ENCODE measurements around the gene RXFP3. TPM values are rescaled to one million over a fixed set of nuclear protein-coding genes. Genes with fewer than 3 reads are reported as not detected.
"Not testable (repeated sequence)": the region's sequence is repeated elsewhere in the genome, so short reads cannot be mapped to it uniquely, and the experiment has no call there.

Gene RXFP3
- not detected in 2 replicates for total RNA-seq (2014; rRNA removed; shearing (Covaris generic); ENCODE audit: low replicate concordance)

GRCh38 chr5:33936381-33937016 lies at the start of gene RXFP3:
RXFP3 (plus strand) TSS chr5:33936386; CDS start chr5:33936741, 355 bp downstream.
- no peaks in the 10 kb centered on the region for H3K36me3 ChIP-seq
- H3K9me3 ChIP-seq = no peaks in the 10 kb centered on the region
- H3K27me3 ChIP-seq = peaks cover 57% of the 10 kb centered on the region
- H3K4me3 ChIP-seq = no peak within 1 kb of the TSS
- DNase-seq = peak; percentile 3

GRCh38 chr5:33887268-33887667 lies 48.9 kb upstream of the RXFP3 start:
- H3K9me3 ChIP-seq = no peaks in the 10 kb centered on the region
- no peak overlapping the region for H3K4me3 ChIP-seq

GRCh38 chr5:33888587-33888986 lies 47.6 kb upstream of the RXFP3 start:
- H3K27me3 ChIP-seq = 0 out of 2 replicates have a peak, but pooled peaks cover 2% of the 10 kb centered on the region
- no peak overlapping the region for H3K4me3 ChIP-seq
- no peak for DNase-seq

More at GRCh38 chr5:33887268-33887667, 48.9 kb upstream of the RXFP3 start:
- Histone ChIP-seq H3K27me3 (0 out of 2 replicates have a peak, but pooled peaks cover 2% of the 10 kb centered on the region), H3K36me3 (no peaks in the 10 kb centered on the region)
- DNase-seq = no peak

GRCh38 chr5:33890131-33891032 lies 45.8 kb upstream of the RXFP3 start:
- H3K27me3 ChIP-seq = 0 out of 2 replicates have a peak, but pooled peaks cover 2% of the 10 kb centered on the region
- no peaks in the 10 kb centered on the region for H3K9me3 ChIP-seq
- H3K4me3 ChIP-seq = peak overlapping the region; percentile 49
- DNase-seq = no peak
- no peaks in the 10 kb centered on the region; the same call in 1 of the 2 replicates for H3K36me3 ChIP-seq

More at GRCh38 chr5:33888587-33888986, 47.6 kb upstream of the RXFP3 start:
- Histone ChIP-seq H3K36me3 (no peaks in the 10 kb centered on the region), H3K9me3 (no peaks in the 10 kb centered on the region)

- Histone ChIP-seq H3K36me3 (no peaks in the 10 kb centered on the region; the same call in 1 of the 2 replicates), H3K4me3 (peak overlapping the region; percentile 49), H3K27me3 (0 out of 2 replicates have a peak, but pooled peaks cover 2% of the 10 kb centered on the region), H3K9me3 (no peaks in the 10 kb centered on the region)
- no peak for DNase-seq
Measured at GRCh38 chr5:33891446-33891787, 44.8 kb upstream of the RXFP3 start.

GRCh38 chr5:33891788-33892619 lies 44.2 kb upstream of the RXFP3 start, which contains the start of gene ADAMTS12:
ADAMTS12 (minus strand) TSS chr5:33891990; CDS start chr5:33891856, 134 bp downstream.
- DNase-seq = peak; percentile 77
- Histone ChIP-seq H3K27me3 (0 out of 2 replicates have a peak, but pooled peaks cover 2% of the 10 kb centered on the region), H3K4me3 (peak within 1 kb of the TSS; percentile 49), H3K36me3 (no peaks in the 10 kb centered on the region; the same call in 1 of the 2 replicates), H3K9me3 (no peaks in the 10 kb centered on the region)

- Histone ChIP-seq H3K36me3 (no peaks in the 10 kb centered on the region; the same call in 1 of the 2 replicates), H3K4me3 (no peak overlapping the region; the same call in 1 of the 2 replicates), H3K9me3 (no peaks in the 10 kb centered on the region), H3K27me3 (0 out of 2 replicates have a peak, but pooled peaks cover 2% of the 10 kb centered on the region)
- peak; percentile 84 for DNase-seq
Measured at GRCh38 chr5:33892620-33893137, 43.5 kb upstream of the RXFP3 start.

GRCh38 chr5:33894566-33894965 lies 41.6 kb upstream of the RXFP3 start:
- H3K4me3 ChIP-seq = no peak overlapping the region
- no peaks in the 10 kb centered on the region for H3K27me3 ChIP-seq
- no peak for DNase-seq
- H3K9me3 ChIP-seq = no peaks in the 10 kb centered on the region
- H3K36me3 ChIP-seq = no peaks in the 10 kb centered on the region; the same call in 1 of the 2 replicates

GRCh38 chr5:33901156-33901555 lies 35.0 kb upstream of the RXFP3 start:
- no peak overlapping the region for H3K4me3 ChIP-seq
- no peaks in the 10 kb centered on the region for H3K36me3 ChIP-seq
- H3K9me3 ChIP-seq = peaks cover 8% of the 10 kb centered on the region
- no peak for DNase-seq
- H3K27me3 ChIP-seq = no peaks in the 10 kb centered on the region

- no peak for DNase-seq
Measured at GRCh38 chr5:33903118-33903517, 33.1 kb upstream of the RXFP3 start.

GRCh38 chr5:33905381-33905780 lies 30.8 kb upstream of the RXFP3 start:
- no peak for DNase-seq
- Histone ChIP-seq H3K4me3 (no peak overlapping the region), H3K9me3 (peaks cover 22% of the 10 kb centered on the region), H3K27me3 (0 out of 2 replicates have a peak, but pooled peaks cover 3% of the 10 kb centered on the region), H3K36me3 (no peaks in the 10 kb centered on the region)

More at GRCh38 chr5:33903118-33903517, 33.1 kb upstream of the RXFP3 start:
- Histone ChIP-seq H3K27me3 (0 out of 2 replicates have a peak, but pooled peaks cover 3% of the 10 kb centered on the region), H3K36me3 (no peaks in the 10 kb centered on the region), H3K4me3 (no peak overlapping the region), H3K9me3 (peaks cover 22% of the 10 kb centered on the region)

GRCh38 chr5:33906248-33906647 lies 29.9 kb upstream of the RXFP3 start:
- H3K9me3 ChIP-seq = peaks cover 22% of the 10 kb centered on the region
- not testable (repeated sequence) for DNase-seq

GRCh38 chr5:33914844-33915243 lies 21.3 kb upstream of the RXFP3 start:
- not testable (repeated sequence) for H3K27me3 ChIP-seq, H3K4me3 ChIP-seq, H3K36me3 ChIP-seq, DNase-seq, H3K9me3 ChIP-seq

More at GRCh38 chr5:33906248-33906647, 29.9 kb upstream of the RXFP3 start:
- not testable (repeated sequence) for H3K36me3 ChIP-seq, H3K4me3 ChIP-seq, H3K27me3 ChIP-seq

- H3K36me3 ChIP-seq = no peaks in the 10 kb centered on the region
- no peak for DNase-seq
- 0 out of 2 replicates have a peak, but pooled peaks cover 3% of the 10 kb centered on the region for H3K9me3 ChIP-seq
- H3K4me3 ChIP-seq = no peak overlapping the region
- peaks cover 2% of the 10 kb centered on the region; the same call in 1 of the 2 replicates for H3K27me3 ChIP-seq
Measured at GRCh38 chr5:33921002-33921401, 15.2 kb upstream of the RXFP3 start.

GRCh38 chr5:33925278-33925677 lies 10.9 kb upstream of the RXFP3 start:
- Histone ChIP-seq H3K27me3 (peaks cover 2% of the 10 kb centered on the region; the same call in 1 of the 2 replicates), H3K36me3 (no peaks in the 10 kb centered on the region), H3K9me3 (no peaks in the 10 kb centered on the region), H3K4me3 (no peak overlapping the region)
- no peak for DNase-seq

- H3K36me3 ChIP-seq = no peaks in the 10 kb centered on the region
- H3K27me3 ChIP-seq = no peaks in the 10 kb centered on the region
- no peak for DNase-seq
- H3K4me3 ChIP-seq = no peak overlapping the region
- H3K9me3 ChIP-seq = no peaks in the 10 kb centered on the region
Measured at GRCh38 chr5:33927685-33928084, 8.5 kb upstream of the RXFP3 start.
